Measurements from ENCODE around the gene EPS8.
A peak's percentile ranks its signal among the peaks of the same experiment; 100 is the strongest.

The EPS8 gene

DNA sequence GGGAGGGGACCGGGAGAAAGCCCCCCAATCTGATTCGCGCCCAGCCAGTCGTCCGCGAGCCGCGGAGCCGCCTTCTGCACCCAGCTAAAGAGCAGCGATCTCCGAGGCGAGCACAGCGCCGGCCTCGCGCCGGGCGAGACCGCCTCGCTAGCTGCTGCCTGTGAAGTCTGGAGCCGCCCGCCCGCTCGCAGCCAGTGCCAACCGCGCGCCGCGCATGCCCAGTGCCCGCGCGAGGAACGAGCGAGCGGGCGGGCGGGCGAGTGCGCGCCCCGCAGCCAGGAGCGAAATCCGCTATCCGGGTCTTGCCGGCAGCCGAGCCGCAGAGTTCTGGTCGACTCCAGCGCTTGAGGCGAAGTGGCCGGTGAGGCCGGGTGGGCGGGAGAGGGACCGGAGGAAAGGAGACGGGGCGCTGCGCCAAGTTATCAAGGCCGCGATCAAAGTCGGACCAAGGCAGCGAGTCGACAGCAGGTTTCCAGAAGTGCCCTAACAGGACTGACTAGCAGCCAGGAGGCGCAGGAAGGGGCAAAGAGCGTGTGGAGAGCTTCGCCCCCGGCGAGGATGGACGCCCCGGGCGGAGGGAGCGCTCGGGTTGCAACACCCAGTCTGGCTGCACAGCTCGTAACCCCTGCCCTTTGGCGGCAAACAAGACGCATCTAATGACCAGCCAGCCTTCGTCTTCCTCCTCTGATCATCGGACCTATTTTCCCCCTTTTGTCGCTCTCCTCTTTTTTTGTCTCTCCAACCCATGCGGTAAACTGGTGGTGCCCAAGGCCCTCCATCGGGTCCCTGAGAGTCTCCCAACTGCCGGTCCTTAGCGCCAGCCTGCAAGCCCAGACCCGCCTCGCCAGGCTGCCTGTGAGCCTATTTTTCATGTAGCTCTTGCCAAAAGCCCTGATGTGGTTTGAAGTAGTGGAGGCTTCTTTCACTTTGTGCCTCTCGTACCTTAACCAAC is at the start of gene EPS8:
Gene EPS8, minus strand, starts transcription at position 169 of the 952 bp plus-strand sequence. CDS start 106,437 bp downstream, outside the sequence.
- DNase-seq: peak; percentile 34 to 39

- DNase-seq: no peak
These were observed 48.1 kb upstream of the EPS8 start for GRCh38 chr12:15837141-15837790.

- no peak for DNase-seq
These were observed 45.4 kb upstream of the EPS8 start for GRCh38 chr12:15834575-15834974.

DNA sequence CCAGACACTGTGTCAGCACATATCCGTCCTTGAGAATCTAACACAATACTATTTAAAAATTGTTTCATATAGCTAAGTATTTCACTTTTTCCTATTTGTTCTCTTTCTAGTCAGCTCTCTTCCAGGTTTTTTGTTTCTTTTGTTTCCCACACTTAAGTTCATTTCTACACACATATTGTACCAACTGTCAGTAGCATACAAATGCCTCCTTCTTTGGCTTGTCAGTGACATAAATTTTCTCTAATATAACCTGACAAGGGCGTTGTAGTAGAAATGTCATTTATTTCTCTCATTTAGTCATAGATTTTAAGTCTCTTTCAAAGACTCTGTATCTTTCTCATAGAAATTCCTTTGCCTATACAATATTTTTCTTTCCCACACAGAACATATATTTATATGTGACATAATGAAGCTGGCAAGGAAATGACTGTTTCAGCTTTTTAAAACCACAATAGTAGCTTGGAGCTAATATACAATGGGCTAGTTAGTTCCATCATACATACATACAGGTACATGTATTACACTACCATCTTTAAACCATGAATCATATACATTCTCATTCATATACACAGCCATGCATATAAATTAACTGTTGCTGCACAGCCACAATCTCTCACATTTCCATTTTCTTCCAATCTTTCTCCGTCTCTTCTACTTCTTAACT is 42.3 kb upstream of the EPS8 start:
- no peak for DNase-seq

- DNase-seq: no peak
These were observed 41.4 kb upstream of the EPS8 start for GRCh38 chr12:15830538-15830937.

DNA sequence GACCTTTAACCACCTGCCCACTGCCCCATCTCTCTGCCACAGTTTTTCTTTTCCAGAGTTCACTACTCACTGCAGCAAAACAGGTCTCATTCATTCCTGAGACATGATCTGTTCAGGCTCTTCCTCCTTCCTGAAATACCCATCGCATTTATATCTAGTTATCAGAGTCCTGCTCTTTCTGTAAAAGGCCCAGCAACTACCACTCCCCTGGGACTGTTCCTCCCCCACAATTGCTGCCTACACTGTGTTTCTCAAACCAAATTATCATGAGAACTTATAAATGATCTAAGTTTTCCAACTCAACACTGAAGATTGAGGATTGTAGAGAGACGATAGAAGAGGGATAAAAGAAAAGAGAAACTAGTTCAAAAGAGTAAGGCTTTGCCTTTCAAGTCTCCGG is 40.8 kb upstream of the EPS8 start:
- no peak for DNase-seq

DNA sequence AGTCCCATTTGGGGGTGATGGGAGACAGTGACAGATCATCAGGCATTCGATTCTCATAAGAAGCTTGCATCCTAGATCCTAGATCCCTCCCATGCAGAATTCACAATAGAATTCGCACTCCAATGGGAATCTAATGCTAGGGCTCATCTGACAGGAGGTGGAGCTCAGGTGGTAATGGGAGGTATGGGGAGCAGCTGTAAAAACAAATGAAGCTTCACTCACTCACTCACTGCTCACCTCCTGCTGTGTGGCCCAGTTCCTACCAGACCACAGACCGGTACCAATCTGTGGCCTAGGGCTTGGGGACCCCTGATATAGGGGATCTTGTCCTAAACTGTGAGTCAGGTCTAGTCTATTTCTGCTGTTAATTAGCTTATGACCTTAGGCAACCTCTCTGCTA is 40.1 kb upstream of the EPS8 start:
- DNase-seq: no peak

DNA sequence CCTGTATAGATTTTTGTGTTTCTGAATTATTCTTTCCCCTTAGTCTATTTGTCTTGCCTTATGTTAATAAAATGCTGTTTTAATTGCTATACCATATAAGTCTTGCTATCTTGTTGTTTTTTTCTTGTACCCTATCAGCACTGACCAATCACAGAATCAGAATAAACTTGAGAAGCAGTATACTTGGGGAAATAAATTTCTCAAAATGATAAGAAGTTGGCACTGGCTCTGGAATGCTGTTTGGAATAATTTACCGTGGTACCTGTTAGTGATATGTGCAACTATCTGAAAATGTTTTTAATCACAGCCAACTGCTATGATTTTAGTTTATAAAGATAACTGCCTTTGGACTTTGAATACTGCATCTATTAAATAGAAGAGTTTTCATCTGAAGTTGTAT is 37.9 kb upstream of the EPS8 start:
- DNase-seq: no peak

DNA sequence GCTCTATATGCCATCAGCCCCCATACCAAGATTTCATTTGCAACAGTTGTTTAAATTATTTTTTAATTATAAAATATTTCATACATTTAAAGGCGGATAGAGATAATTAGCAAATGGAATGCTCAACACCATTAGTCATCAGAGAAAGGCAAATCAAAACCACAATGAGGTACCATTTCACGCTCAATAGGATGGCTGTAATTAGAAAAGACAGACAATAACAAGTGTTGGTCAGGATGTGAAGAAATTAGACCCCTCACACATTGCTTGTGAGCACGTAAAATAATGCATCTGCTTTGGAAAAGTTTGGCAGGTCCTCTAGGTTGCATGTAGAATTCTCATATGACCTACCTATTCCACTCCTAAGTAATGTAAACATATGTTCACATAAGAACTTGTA is 35.3 kb upstream of the EPS8 start:
- no peak for DNase-seq

GRCh38 chr12:15823360-15824128 is 34.4 kb upstream of the EPS8 start:
- DNase-seq: no peak

GRCh38 chr12:15819644-15820437 is 30.7 kb upstream of the EPS8 start:
- DNase-seq: no peak

DNA sequence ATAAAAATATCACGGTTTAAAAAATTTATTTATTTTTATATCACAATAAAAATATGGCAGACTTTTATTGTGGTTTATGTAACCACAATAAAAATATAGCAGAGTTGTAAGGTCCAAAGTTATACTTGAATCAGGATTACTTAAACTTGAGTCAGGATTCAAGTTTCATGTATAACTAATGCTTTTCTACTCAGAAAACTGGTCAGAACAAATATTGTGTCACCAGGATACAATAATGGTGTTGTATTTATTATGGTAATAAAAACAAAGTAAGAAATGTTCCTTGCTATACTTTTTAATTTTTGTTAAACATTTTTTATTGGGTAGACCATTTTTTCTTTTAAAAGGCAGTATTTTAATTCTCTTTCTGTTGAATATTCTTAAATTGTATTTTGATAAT is 29.2 kb upstream of the EPS8 start:
- DNase-seq: no peak

DNA sequence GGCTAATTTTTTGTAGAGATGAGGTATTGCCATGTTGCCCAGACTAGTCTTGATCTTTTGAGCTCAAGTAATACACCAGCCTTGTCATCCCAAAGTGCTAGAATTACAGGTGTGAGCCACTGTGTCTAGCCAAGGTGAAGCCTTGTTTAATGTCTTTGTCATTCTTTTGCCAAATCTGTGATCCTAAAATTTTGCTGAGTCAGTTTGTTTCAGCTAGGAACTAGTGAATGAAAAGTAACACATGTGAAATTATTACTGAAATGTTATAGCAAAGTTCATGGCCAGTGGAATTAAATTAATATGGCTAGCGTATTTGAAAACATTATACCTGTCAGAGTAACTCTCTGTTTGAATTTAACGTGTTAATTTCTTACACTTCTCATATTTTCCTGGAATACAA is 26.5 kb upstream of the EPS8 start:
- DNase-seq: no peak

DNA sequence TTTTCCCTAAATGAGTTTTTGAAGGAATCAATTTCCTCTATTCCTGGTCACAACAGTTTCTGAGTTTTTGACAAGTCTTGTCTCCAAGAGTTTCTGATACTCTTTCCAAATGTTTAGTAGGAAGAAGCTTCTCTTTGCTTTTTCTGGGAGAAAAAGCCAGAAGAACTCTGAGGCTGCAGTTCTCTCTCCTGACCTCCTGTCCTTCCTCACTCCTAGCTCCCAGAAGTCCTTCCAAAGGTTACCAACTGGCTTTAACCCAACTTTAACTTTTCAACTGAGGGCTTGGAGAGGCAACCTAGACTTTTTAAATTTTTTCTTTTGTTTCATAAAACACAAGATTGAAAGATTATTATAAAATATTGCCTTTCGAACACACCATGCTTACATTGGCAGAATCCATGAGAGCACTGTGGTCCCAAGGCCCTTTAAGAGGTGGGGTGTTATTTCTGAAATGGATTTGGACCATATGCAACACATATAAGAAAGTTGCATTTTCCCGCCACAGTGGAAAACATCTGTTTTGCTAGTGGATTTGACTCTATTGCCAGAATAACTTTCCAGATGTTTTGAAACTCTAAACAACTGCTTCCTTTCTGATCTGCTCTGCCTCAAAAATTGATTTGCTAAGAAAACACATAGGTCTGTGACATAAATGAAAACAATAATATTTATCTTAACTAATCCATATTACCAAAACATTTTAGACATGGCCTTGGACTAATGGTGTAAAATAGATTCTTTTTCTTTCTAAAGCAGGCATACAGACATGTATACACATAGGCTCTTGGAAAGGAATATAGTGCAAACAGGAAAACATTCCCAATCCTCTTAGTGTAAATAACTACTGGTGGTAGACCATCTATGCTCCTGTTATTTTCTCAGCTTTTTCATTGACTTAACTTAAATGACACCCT is 22.3 kb upstream of the EPS8 start:
- DNase-seq: no peak

DNA sequence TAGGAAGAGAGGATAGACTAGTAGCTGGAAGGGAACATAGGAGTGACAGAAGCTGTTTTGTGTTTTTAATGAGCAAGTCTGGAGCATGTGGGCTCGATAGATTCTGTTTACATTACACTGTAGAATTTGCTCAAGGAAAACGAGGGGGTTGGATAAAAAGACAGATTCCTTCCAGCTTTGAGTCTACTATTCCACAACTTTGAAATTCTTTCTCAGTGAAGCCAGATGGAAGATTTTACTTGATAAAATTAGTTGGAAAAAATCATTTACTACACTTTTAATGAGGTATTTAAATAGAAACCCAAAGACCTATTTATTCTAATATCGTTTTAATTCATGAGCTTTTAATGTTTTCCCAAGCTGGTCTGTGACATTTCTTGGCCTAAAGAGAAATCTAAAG is 19.5 kb upstream of the EPS8 start:
- no peak for DNase-seq

GRCh38 chr12:15808250-15808649 is 19.1 kb upstream of the EPS8 start:
- DNase-seq: no peak

- no peak for DNase-seq
These were observed 17.6 kb upstream of the EPS8 start for GRCh38 chr12:15806826-15807225.

DNA sequence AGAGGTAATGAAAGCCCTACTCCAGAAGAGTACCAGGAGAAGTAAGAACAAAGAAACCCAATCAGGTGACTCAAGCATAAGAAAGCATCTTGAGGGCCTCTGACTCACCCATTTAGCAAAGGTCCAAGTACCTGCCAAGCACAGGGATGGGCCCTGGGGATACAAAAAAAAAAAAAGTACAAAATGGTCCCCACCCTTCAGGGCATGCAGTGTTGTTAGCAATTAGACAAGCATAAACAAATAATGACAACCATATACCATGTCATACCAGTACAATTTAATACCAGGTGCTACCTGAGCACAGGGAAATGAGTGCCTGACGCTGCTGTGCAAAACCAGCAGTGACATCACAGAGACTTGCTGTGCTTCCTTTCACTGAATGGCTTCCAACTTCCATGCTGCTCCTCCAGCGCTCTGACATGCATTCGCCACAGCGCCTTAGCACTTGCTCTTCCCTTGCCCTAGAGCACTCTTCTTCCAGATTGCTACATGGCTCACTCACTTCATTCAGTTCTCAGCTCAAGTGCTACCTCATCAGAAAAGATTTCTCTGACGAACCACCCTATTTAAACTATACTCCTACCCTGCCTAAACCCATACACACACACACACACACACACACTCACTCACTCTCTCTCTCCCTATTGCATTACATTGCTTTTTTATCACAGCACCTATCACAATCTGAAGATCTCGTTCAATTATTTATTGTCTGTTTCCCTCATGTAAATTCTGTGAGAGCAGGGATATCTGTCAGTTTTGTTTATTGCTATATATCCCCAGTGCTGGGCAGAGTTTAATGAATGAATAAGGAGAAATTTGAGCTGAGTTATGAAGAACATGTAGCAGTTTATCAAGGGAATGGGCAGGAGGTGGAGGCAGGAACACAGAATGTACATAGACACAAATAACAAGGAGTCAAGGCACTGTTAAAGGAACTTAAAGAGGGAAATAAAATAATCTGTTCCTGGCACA is 12.9 kb upstream of the EPS8 start:
- no peak for DNase-seq

- no peak for DNase-seq
These were observed 11.1 kb upstream of the EPS8 start for GRCh38 chr12:15800278-15800677.

- DNase-seq: no peak
These were observed 8.6 kb upstream of the EPS8 start for GRCh38 chr12:15797818-15798217.

Data from Kasumi-1 (cell line).